Measurements from ENCODE around the gene PHTF1.

- TF ChIP-seq EP300 (IDR thresholded peaks at IDR 0.05) (no peak), CTCF (IDR thresholded peaks at IDR 0.05) (no peak)
Observed at GRCh38 chr1:113749402-113749801, 9.9 kb downstream of the PHTF1 start.
